ENCODE results near the gene GGA1. TPM values are rescaled to one million over a fixed set of nuclear protein-coding genes. Genes with fewer than 3 reads are reported as not detected.

Gene GGA1
- polyA plus RNA-seq, 1 of the 3 experiments (the other 2 are of a cell fraction): 81.1 TPM

DNA sequence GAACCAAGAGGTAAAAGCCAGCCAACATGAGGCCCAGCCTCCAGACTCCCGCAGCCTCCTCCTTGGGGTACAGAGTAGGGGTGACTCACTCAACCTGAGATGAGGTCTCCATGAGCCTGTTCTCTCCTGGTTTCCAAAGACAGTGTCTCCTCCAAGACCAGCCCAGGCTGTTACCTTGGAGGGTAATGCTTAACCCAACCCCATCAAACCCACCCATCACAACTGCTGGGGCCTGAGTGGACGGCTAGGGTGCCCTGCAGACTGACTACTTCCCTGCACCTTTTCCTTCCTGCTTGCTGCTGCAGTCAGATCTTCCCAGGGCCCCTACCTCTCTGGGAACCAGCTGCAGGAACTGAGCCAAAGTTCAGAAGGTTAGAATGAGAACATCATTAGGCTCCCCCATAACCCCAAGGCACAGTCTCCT, 72.4 kb downstream of the GGA1 start:
- no peak overlapping the region for H3K4me3 ChIP-seq (ENCODE audit: low read depth in 2 of 2, low read length in 1 of 2)
- peaks cover 45% of the 10 kb centered on the region for H4K20me1 ChIP-seq (ENCODE audit: insufficient read depth)
- ChIA-PET POLR2A (interaction anchor here (0.6 to 2.0 kb wide), 6 partner anchors 10 to 73 kb away, joined by 3 to 6 read pairs (median 4); no protein-coding TSS in a partner anchor), CTCF (interaction anchor here (0.6 to 44.3 kb wide), 26 partner anchors 10 to 225 kb away, joined by 3 to 898 read pairs (median 5); partner anchors contain the start of genes GGA1, MICALL1, PDXP and SH3BP1)
- WGBS (ENCODE audit: low lambda C conversion rate): 75% methylated on average over 2 of the region's 2 CpGs
- H3K36me3 ChIP-seq (replicated peaks in 1 of 2; ENCODE audit: control insufficient read depth in 1 of 2, insufficient read depth in 2 of 2, low read length in 1 of 2): peaks cover 17 to 29% of the 10 kb centered on the region in 2 experiments
- no peak overlapping the region for H2AFZ ChIP-seq (ENCODE audit: low read depth)
- no peak overlapping the region; the same call in 1 of the 2 replicates for H3K4me2 ChIP-seq
- no peak for DNase-seq
- H3K9ac ChIP-seq: no peak overlapping the region
- peaks cover 10% of the 10 kb centered on the region in 2 experiments; a peak in 2 of 4 replicates for H3K4me1 ChIP-seq (ENCODE audit: control insufficient read depth in 1 of 2, insufficient read depth in 2 of 2, low read depth in 1 of 2, low read length in 1 of 2)
- peaks cover 30% of the 10 kb centered on the region for H3K79me2 ChIP-seq (ENCODE audit: insufficient read depth)
- peak overlapping the region in 1 of 2 experiments; percentile 94; a peak in 2 of 4 replicates for H3K27ac ChIP-seq (ENCODE audit: low read depth in 2 of 2, low read length in 1 of 2)
- H3F3A ChIP-seq (replicated peaks; ENCODE audit: insufficient read depth): peaks cover 61% of the 10 kb centered on the region
- no peaks in the 10 kb centered on the region for H3K9me3 ChIP-seq
- no peaks in the 10 kb centered on the region for H3K27me3 ChIP-seq (ENCODE audit: insufficient read depth)
- no peaks in the 10 kb centered on the region for H3K9me2 ChIP-seq
- no peak for TF ChIP-seq RCOR1 (IDR thresholded peaks at IDR 0.05; ENCODE audit: low read length)
- no peak for TF ChIP-seq SMC3 (IDR thresholded peaks at IDR 0.05; ENCODE audit: low read depth, low read length)
- peak; percentile 29; the same call in 1 of the 2 replicates for TF ChIP-seq POLR2AphosphoS5 (IDR thresholded peaks at IDR 0.05; ENCODE audit: low read depth, low read length)
- no peak for TF ChIP-seq ELF1 (IDR thresholded peaks at IDR 0.05)
- 0 out of 2 replicates have a peak, but pooled peaks have one; percentile 12 for TF ChIP-seq GABPA (IDR thresholded peaks at IDR 0.05; ENCODE audit: low read depth)
- peak; percentile 21; the same call in 1 of the 2 replicates for TF ChIP-seq FOSL2 (IDR thresholded peaks at IDR 0.05; ENCODE audit: borderline replicate concordance, low read depth)
- TF ChIP-seq, protein P1, sequence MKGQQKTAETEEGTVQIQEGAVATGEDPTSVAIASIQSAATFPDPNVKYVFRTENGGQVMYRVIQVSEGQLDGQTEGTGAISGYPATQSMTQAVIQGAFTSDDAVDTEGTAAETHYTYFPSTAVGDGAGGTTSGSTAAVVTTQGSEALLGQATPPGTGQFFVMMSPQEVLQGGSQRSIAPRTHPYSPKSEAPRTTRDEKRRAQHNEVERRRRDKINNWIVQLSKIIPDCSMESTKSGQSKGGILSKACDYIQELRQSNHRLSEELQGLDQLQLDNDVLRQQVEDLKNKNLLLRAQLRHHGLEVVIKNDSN (IDR thresholded peaks at IDR 0.05; ENCODE audit: borderline replicate concordance, low read depth): no peak
- TF ChIP-seq TCF12 (IDR thresholded peaks at IDR 0.05): no peak
- TF ChIP-seq, protein P2, sequence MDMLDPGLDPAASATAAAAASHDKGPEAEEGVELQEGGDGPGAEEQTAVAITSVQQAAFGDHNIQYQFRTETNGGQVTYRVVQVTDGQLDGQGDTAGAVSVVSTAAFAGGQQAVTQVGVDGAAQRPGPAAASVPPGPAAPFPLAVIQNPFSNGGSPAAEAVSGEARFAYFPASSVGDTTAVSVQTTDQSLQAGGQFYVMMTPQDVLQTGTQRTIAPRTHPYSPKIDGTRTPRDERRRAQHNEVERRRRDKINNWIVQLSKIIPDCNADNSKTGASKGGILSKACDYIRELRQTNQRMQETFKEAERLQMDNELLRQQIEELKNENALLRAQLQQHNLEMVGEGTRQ (IDR thresholded peaks at IDR 0.05; ENCODE audit: borderline replicate concordance, low read depth, low read length): no peak
- TF ChIP-seq, protein P3, sequence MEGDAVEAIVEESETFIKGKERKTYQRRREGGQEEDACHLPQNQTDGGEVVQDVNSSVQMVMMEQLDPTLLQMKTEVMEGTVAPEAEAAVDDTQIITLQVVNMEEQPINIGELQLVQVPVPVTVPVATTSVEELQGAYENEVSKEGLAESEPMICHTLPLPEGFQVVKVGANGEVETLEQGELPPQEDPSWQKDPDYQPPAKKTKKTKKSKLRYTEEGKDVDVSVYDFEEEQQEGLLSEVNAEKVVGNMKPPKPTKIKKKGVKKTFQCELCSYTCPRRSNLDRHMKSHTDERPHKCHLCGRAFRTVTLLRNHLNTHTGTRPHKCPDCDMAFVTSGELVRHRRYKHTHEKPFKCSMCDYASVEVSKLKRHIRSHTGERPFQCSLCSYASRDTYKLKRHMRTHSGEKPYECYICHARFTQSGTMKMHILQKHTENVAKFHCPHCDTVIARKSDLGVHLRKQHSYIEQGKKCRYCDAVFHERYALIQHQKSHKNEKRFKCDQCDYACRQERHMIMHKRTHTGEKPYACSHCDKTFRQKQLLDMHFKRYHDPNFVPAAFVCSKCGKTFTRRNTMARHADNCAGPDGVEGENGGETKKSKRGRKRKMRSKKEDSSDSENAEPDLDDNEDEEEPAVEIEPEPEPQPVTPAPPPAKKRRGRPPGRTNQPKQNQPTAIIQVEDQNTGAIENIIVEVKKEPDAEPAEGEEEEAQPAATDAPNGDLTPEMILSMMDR (IDR thresholded peaks at IDR 0.05): no peak
- TF ChIP-seq CHD2 (IDR thresholded peaks at IDR 0.05; ENCODE audit: low read length, partially characterized antibody): no peak
- TF ChIP-seq TAF1 (IDR thresholded peaks at IDR 0.05; ENCODE audit: borderline replicate concordance, low read depth, low read length): no peak
- TF ChIP-seq FOXM1 (IDR thresholded peaks at IDR 0.05; ENCODE audit: low read depth): no peak
- TF ChIP-seq MXI1 (IDR thresholded peaks at IDR 0.05; ENCODE audit: low read depth, low read length): no peak
- TF ChIP-seq, protein P4, sequence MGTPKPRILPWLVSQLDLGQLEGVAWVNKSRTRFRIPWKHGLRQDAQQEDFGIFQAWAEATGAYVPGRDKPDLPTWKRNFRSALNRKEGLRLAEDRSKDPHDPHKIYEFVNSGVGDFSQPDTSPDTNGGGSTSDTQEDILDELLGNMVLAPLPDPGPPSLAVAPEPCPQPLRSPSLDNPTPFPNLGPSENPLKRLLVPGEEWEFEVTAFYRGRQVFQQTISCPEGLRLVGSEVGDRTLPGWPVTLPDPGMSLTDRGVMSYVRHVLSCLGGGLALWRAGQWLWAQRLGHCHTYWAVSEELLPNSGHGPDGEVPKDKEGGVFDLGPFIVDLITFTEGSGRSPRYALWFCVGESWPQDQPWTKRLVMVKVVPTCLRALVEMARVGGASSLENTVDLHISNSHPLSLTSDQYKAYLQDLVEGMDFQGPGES (IDR thresholded peaks at IDR 0.05; ENCODE audit: low read depth, low read length): no peak
- TF ChIP-seq, protein P5, sequence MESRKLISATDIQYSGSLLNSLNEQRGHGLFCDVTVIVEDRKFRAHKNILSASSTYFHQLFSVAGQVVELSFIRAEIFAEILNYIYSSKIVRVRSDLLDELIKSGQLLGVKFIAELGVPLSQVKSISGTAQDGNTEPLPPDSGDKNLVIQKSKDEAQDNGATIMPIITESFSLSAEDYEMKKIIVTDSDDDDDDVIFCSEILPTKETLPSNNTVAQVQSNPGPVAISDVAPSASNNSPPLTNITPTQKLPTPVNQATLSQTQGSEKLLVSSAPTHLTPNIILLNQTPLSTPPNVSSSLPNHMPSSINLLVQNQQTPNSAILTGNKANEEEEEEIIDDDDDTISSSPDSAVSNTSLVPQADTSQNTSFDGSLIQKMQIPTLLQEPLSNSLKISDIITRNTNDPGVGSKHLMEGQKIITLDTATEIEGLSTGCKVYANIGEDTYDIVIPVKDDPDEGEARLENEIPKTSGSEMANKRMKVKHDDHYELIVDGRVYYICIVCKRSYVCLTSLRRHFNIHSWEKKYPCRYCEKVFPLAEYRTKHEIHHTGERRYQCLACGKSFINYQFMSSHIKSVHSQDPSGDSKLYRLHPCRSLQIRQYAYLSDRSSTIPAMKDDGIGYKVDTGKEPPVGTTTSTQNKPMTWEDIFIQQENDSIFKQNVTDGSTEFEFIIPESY (IDR thresholded peaks at IDR 0.05; ENCODE audit: borderline replicate concordance, low read depth): no peak
- no peak for TF ChIP-seq FOXJ3 (CRISPR knock-in tag; IDR thresholded peaks at IDR 0.05)
- TF ChIP-seq YY1 (IDR thresholded peaks at IDR 0.05; ENCODE audit: low read depth): no peak
- 0 out of 2 replicates have a peak, but pooled peaks have one; percentile 1 for TF ChIP-seq JUND (IDR thresholded peaks at IDR 0.05)
- TF ChIP-seq GATA2 (CRISPR knock-in tag; IDR thresholded peaks at IDR 0.05): no peak
- no peak for TF ChIP-seq NRF1 (IDR thresholded peaks at IDR 0.05; ENCODE audit: low read depth, low read length)
- no peak for TF ChIP-seq EZH2phosphoT487 (IDR thresholded peaks at IDR 0.05; ENCODE audit: borderline replicate concordance, low read depth)
- TF ChIP-seq, protein P6, sequence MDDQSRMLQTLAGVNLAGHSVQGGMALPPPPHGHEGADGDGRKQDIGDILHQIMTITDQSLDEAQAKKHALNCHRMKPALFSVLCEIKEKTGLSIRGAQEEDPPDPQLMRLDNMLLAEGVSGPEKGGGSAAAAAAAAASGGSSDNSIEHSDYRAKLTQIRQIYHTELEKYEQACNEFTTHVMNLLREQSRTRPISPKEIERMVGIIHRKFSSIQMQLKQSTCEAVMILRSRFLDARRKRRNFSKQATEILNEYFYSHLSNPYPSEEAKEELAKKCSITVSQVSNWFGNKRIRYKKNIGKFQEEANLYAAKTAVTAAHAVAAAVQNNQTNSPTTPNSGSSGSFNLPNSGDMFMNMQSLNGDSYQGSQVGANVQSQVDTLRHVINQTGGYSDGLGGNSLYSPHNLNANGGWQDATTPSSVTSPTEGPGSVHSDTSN (IDR thresholded peaks at IDR 0.05): no peak; the same call in 1 of the 2 replicates
- no peak for TF ChIP-seq EP300 (IDR thresholded peaks at IDR 0.05; ENCODE audit: borderline replicate concordance in 1 of 2, low read depth in 1 of 2, low read length in 1 of 2)
